Liver (tissue), 9 donors: ENCODE data around the gene KIF26B. TPM values are rescaled to one million over a fixed set of nuclear protein-coding genes. Genes with fewer than 3 reads are reported as not detected.

Experiments used
- DNase-seq: peaks from one replicate; pipeline ENCODE4 v3.0.0-alpha.2; 2017; ENCODE audit warnings: low spot score
- H3K27ac ChIP-seq, 2 donors: one replicate each; pipeline ENCODE4 v1.7.0; 2013; ENCODE audit warnings: inconsistent platforms in 2 of 2, low read length in 2 of 2, control low read depth in 1 of 2, low read depth in 1 of 2, mild to moderate bottlenecking in 1 of 2
- H3K27me3 ChIP-seq, 4 donors: one replicate each; pipeline versions ENCODE4 v1.6.1 to v1.7.0; 2013; ENCODE audit warnings: low read length in 3 of 4, inconsistent platforms in 1 of 4, mild to moderate bottlenecking in 1 of 4, moderate library complexity in 1 of 4; ENCODE audit not compliant: control insufficient read depth in 4 of 4, insufficient read depth in 4 of 4
- H3K36me3 ChIP-seq, 4 donors: one replicate each; pipeline versions ENCODE4 v1.6.1 to v1.7.0; 2013; ENCODE audit warnings: low read length in 3 of 4, mild to moderate bottlenecking in 3 of 4, low read depth in 1 of 4, moderate library complexity in 1 of 4; ENCODE audit not compliant: control insufficient read depth in 4 of 4, insufficient read depth in 3 of 4
- H3K4me1 ChIP-seq, 4 donors: one replicate each; pipeline versions ENCODE4 v1.6.1 to v1.7.0; 2013; ENCODE audit warnings: low read length in 3 of 4, mild to moderate bottlenecking in 3 of 4, moderate library complexity in 1 of 4; ENCODE audit not compliant: control insufficient read depth in 4 of 4, insufficient read depth in 4 of 4
- H3K4me3 ChIP-seq, 3 donors: one replicate each; pipeline versions ENCODE4 v1.6.1 to v1.7.0; 2013; ENCODE audit warnings: low read length in 3 of 3, control low read depth in 1 of 3, low read depth in 1 of 3, mild to moderate bottlenecking in 1 of 3
- H3K9ac ChIP-seq, 2 donors: one replicate each; pipeline ENCODE4 v1.7.0; 2013; ENCODE audit warnings: low read length in 2 of 2, mild to moderate bottlenecking in 2 of 2, moderate library complexity in 2 of 2, control low read depth in 1 of 2, low read depth in 1 of 2
- H3K9me3 ChIP-seq, 4 donors: one replicate each; pipeline versions ENCODE4 v1.6.1 to v1.7.0; 2013; ENCODE audit warnings: low read length in 3 of 4; ENCODE audit not compliant: control insufficient read depth in 4 of 4
- EGR1 ChIP-seq, 2 donors: IDR thresholded peaks; 2 replicates each; pipeline ENCODE4 v1.6.1; 2016 to 2018; ENCODE audit warnings: antibody characterized with exemption in 2 of 2, low read depth in 2 of 2
- FOXA1 ChIP-seq: IDR thresholded peaks from 2 replicates; pipeline ENCODE4 v1.6.1; 2016; ENCODE audit warnings: antibody characterized with exemption
- FOXA2 ChIP-seq: IDR thresholded peaks from 2 replicates; pipeline ENCODE4 v1.6.1; 2016; ENCODE audit warnings: antibody characterized with exemption
- GABPA ChIP-seq, 2 donors: IDR thresholded peaks in 1 of 2; conservative IDR thresholded peaks in 1 of 2; 2 replicates each; pipeline ENCODE4 v1.6.1; 2016; ENCODE audit warnings: antibody characterized with exemption in 2 of 2, mild to moderate bottlenecking in 1 of 2, moderate library complexity in 1 of 2
- HNF4A ChIP-seq, 2 donors: conservative IDR thresholded peaks; 2 replicates each; pipeline ENCODE4 v1.6.1; 2016; ENCODE audit warnings: antibody characterized with exemption in 2 of 2, mild to moderate bottlenecking in 2 of 2
- HNF4G ChIP-seq: IDR thresholded peaks from 2 replicates; pipeline ENCODE4 v1.6.1; 2016; ENCODE audit warnings: antibody characterized with exemption
- RAD21 ChIP-seq, 2 donors: IDR thresholded peaks; 2 replicates each; pipeline ENCODE4 v1.6.1; 2016; ENCODE audit warnings: antibody characterized with exemption in 2 of 2, mild to moderate bottlenecking in 2 of 2
- TAF1 ChIP-seq: conservative IDR thresholded peaks from 2 replicates; pipeline ENCODE4 v1.6.1; 2016; ENCODE audit warnings: antibody characterized with exemption, mild to moderate bottlenecking
- YY1 ChIP-seq: IDR thresholded peaks from 2 replicates; pipeline ENCODE4 v1.6.1; 2016; ENCODE audit warnings: antibody characterized with exemption, mild to moderate bottlenecking
- WGBS: extraction: QIAGEN DNeasy Blood & Tissue Kit; methylation state at CpG from one replicate; pipeline ENCODE4 v1.1.7; 2013; 5-methylcytosine and 5-hydroxymethylcytosine counted together
- polyA plus RNA-seq, 2 donors: library from polyadenylated mRNA; stranded (reverse) in 1 of 2; unstranded in 1 of 2; fragments of 200-250 nt in 1 of 2; fragments of >200 nt in 1 of 2; fragmentation: Nextera tagmentation in 1 of 2; extraction: Ambion mirVana in 1 of 2; gene quantifications; one replicate each; pipeline versions ENCODE4 v1.2.1 to v1.2.3, GENCODE V29; 2013 to 2015
- total RNA-seq, 2 donors: library from RNA; depleted of rRNA; stranded (reverse); fragments of >200 nt; gene quantifications; one replicate each; pipeline ENCODE4 v1.2.3, GENCODE V29; 2014
- TF ChIP-seq, protein P1 (sequence below): IDR thresholded peaks from 2 replicates; pipeline ENCODE4 v1.6.1; 2016; ENCODE audit warnings: antibody characterized with exemption
- TF ChIP-seq, protein P2 (sequence below): IDR thresholded peaks from 2 replicates; pipeline ENCODE4 v1.6.1; 2016; ENCODE audit warnings: antibody characterized with exemption, mild to moderate bottlenecking
- TF ChIP-seq, protein P3 (sequence below): IDR thresholded peaks from 2 replicates; pipeline ENCODE4 v1.6.1; 2016; ENCODE audit warnings: antibody characterized with exemption
- TF ChIP-seq, protein P4 (sequence below): IDR thresholded peaks from 2 replicates; pipeline ENCODE4 v1.6.1; 2016; ENCODE audit warnings: antibody characterized with exemption
- donor health status: healthy.
- donor health status: healthy.
- donor health status: healthy.
- donor health status: healthy.
- donor health status: healthy.

Gene KIF26B
- total and polyA plus RNA-seq, 4 donors, result 0.10 to 1.7 (median 0.34) TPM

- Histone ChIP-seq H3K27me3 (no peaks in the 10 kb centered on the region), H3K27ac (no peak overlapping the region), H3K9ac (no peak overlapping the region), H3K4me1 (no peaks in the 10 kb centered on the region), H3K9me3 (peaks cover 2 to 3% (median 3%) of the 10 kb centered on the region in 4 donors), H3K4me3 (no peak overlapping the region), H3K36me3 (no peaks in the 10 kb centered on the region)
- no peak for DNase-seq
- WGBS, result 87% methylated on average over 4 of the region's 4 CpGs
- TF ChIP-seq FOXA1, result no peak
- TF ChIP-seq FOXA2, result no peak
- no peak for TF ChIP-seq YY1
- TF ChIP-seq HNF4G, result no peak
- TF ChIP-seq EGR1 (IDR thresholded peaks at IDR 0.05; ENCODE audit: low read depth in 2 of 2), result no peak
- TF ChIP-seq, protein P1, sequence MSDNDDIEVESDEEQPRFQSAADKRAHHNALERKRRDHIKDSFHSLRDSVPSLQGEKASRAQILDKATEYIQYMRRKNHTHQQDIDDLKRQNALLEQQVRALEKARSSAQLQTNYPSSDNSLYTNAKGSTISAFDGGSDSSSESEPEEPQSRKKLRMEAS, result no peak
- no peak for TF ChIP-seq RAD21 (IDR thresholded peaks at IDR 0.05)
- TF ChIP-seq, protein P2, sequence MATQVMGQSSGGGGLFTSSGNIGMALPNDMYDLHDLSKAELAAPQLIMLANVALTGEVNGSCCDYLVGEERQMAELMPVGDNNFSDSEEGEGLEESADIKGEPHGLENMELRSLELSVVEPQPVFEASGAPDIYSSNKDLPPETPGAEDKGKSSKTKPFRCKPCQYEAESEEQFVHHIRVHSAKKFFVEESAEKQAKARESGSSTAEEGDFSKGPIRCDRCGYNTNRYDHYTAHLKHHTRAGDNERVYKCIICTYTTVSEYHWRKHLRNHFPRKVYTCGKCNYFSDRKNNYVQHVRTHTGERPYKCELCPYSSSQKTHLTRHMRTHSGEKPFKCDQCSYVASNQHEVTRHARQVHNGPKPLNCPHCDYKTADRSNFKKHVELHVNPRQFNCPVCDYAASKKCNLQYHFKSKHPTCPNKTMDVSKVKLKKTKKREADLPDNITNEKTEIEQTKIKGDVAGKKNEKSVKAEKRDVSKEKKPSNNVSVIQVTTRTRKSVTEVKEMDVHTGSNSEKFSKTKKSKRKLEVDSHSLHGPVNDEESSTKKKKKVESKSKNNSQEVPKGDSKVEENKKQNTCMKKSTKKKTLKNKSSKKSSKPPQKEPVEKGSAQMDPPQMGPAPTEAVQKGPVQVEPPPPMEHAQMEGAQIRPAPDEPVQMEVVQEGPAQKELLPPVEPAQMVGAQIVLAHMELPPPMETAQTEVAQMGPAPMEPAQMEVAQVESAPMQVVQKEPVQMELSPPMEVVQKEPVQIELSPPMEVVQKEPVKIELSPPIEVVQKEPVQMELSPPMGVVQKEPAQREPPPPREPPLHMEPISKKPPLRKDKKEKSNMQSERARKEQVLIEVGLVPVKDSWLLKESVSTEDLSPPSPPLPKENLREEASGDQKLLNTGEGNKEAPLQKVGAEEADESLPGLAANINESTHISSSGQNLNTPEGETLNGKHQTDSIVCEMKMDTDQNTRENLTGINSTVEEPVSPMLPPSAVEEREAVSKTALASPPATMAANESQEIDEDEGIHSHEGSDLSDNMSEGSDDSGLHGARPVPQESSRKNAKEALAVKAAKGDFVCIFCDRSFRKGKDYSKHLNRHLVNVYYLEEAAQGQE, result no peak
These were observed 46.4 kb downstream of the KIF26B start for GRCh38 chr1:245201201-245201600.

DNA sequence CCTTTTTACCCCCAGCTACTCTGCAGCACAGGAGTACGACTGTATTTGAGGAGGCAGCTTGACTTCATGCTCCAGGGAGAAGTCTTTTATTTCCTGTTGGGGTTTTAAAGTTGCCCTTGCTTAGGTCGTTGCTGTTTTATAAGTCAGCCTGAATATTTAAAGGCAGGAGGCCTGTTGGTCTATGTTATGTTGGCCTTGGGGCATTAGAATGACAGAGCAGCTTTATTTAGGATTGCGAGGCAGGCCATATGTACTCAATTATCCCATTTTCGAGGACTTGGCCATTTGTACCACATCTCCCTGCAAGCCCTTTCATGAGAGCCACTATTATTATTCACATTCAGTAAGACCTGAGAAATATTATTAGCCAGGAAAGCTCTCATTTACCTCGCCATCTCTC is 47.0 kb downstream of the KIF26B start:
- H3K4me3 ChIP-seq, result no peak overlapping the region
- H3K27me3 ChIP-seq, result no peaks in the 10 kb centered on the region
- no peaks in the 10 kb centered on the region for H3K36me3 ChIP-seq
- H3K27ac ChIP-seq, result no peak overlapping the region
- DNase-seq, result no peak
- no peak for TF ChIP-seq FOXA1
- no peak for TF ChIP-seq EGR1 (IDR thresholded peaks at IDR 0.05; ENCODE audit: low read depth in 2 of 2)
- no peak for TF ChIP-seq HNF4G
- TF ChIP-seq HNF4A (conservative IDR thresholded peaks at IDR 0.05), result no peak
- TF ChIP-seq, protein P3, sequence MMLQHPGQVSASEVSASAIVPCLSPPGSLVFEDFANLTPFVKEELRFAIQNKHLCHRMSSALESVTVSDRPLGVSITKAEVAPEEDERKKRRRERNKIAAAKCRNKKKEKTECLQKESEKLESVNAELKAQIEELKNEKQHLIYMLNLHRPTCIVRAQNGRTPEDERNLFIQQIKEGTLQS, result no peak
- TF ChIP-seq, protein P1, result no peak
- TF ChIP-seq TAF1, result no peak
- no peak for TF ChIP-seq FOXA2
- TF ChIP-seq, protein P2, result no peak
- TF ChIP-seq, protein P4, sequence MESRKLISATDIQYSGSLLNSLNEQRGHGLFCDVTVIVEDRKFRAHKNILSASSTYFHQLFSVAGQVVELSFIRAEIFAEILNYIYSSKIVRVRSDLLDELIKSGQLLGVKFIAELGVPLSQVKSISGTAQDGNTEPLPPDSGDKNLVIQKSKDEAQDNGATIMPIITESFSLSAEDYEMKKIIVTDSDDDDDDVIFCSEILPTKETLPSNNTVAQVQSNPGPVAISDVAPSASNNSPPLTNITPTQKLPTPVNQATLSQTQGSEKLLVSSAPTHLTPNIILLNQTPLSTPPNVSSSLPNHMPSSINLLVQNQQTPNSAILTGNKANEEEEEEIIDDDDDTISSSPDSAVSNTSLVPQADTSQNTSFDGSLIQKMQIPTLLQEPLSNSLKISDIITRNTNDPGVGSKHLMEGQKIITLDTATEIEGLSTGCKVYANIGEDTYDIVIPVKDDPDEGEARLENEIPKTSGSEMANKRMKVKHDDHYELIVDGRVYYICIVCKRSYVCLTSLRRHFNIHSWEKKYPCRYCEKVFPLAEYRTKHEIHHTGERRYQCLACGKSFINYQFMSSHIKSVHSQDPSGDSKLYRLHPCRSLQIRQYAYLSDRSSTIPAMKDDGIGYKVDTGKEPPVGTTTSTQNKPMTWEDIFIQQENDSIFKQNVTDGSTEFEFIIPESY, result no peak
- no peak for TF ChIP-seq GABPA (IDR thresholded peaks at IDR 0.05 in 1 of 2, conservative IDR thresholded peaks at IDR 0.05 in 1 of 2)
- TF ChIP-seq RAD21 (IDR thresholded peaks at IDR 0.05), result no peak
- no peak for TF ChIP-seq YY1
- H3K9me3 ChIP-seq, result peaks cover 6 to 7% (median 6%) of the 10 kb centered on the region in 4 donors
- H3K9ac ChIP-seq, result no peak overlapping the region
- WGBS, result 74% methylated on average over 5 of the region's 5 CpGs
- no peaks in the 10 kb centered on the region for H3K4me1 ChIP-seq
